ENCODE results near the gene ACOX2.

GRCh38 chr3:58563386-58564035 is 26.5 kb upstream of the ACOX2 start:
- TF ChIP-seq CTCF (IDR thresholded peaks at IDR 0.05): no peak
- TF ChIP-seq POLR2AphosphoS5 (IDR thresholded peaks at IDR 0.05): no peak
- TF ChIP-seq POLR2A (IDR thresholded peaks at IDR 0.05; ENCODE audit: low read depth): no peak

All from esophagus muscularis mucosa (tissue), 3 donors.